IPS DF 6.9 (cell line): ENCODE results near the gene FOSL1.
A peak's percentile ranks its signal among the peaks of the same experiment; 100 is the strongest.
"Not testable (repeated sequence)": the region's sequence is repeated elsewhere in the genome, so short reads cannot be mapped to it uniquely, and the experiment has no call there.

Experiments
- DNase-seq: peaks from one replicate; pipeline ENCODE4 v3.0.0-alpha.2; 2013; ENCODE audit warnings: low read depth, low spot score
- H3K27ac ChIP-seq: one replicate; pipeline ENCODE4 v1.5.1; 2013; ENCODE audit warnings: low read length, control low read depth
- H3K27me3 ChIP-seq: 2 replicates; pipeline ENCODE4 v1.6.1; 2013; ENCODE audit warnings: mild to moderate bottlenecking, low read length; ENCODE audit not compliant: control insufficient read depth, insufficient read depth
- H3K36me3 ChIP-seq: 2 replicates; pipeline ENCODE4 v1.6.1; 2013; ENCODE audit warnings: low read length; ENCODE audit not compliant: control insufficient read depth, insufficient read depth
- H3K4me1 ChIP-seq: 2 replicates; pipeline ENCODE4 v1.6.1; 2013; ENCODE audit warnings: low read length; ENCODE audit not compliant: control insufficient read depth, insufficient read depth
- H3K4me3 ChIP-seq: 2 replicates; pipeline ENCODE4 v1.5.1; 2013; ENCODE audit warnings: mild to moderate bottlenecking, low read length
- H3K9me3 ChIP-seq: 2 replicates; pipeline ENCODE4 v1.6.1; 2013; ENCODE audit warnings: low read length, inconsistent platforms; ENCODE audit not compliant: control insufficient read depth, insufficient read depth
- WGBS: extraction: QIAGEN DNeasy Blood & Tissue Kit; methylation state at CpG from one replicate; pipeline ENCODE4 v1.1.7; 2013; ENCODE audit warnings: mixed read lengths, missing lambda C conversion rate; ENCODE audit not compliant: insufficient read length, insufficient coverage; 5-methylcytosine and 5-hydroxymethylcytosine counted together

The FOSL1 gene

GRCh38 chr11:65896034-65896999 is 3.9 kb downstream of the FOSL1 start:
- H3K27me3 ChIP-seq: peaks cover 7% of the 10 kb centered on the region; the same call in 1 of the 2 replicates
- H3K27ac ChIP-seq: no peak overlapping the region
- DNase-seq: no peak
- H3K4me1 ChIP-seq: peaks cover 5% of the 10 kb centered on the region; the same call in 1 of the 2 replicates
- no peaks in the 10 kb centered on the region for H3K36me3 ChIP-seq
- H3K4me3 ChIP-seq: no peak overlapping the region
- H3K9me3 ChIP-seq: no peaks in the 10 kb centered on the region
- no CpG with 5 or more reads among the region's 14 CpGs for WGBS

- WGBS: no CpG with 5 or more reads among the region's 5 CpGs
- no peak overlapping the region for H3K27ac ChIP-seq
- H3K9me3 ChIP-seq: no peaks in the 10 kb centered on the region
- peaks cover 5% of the 10 kb centered on the region; the same call in 1 of the 2 replicates for H3K4me1 ChIP-seq
- H3K27me3 ChIP-seq: peaks cover 5% of the 10 kb centered on the region; the same call in 1 of the 2 replicates
- H3K36me3 ChIP-seq: no peaks in the 10 kb centered on the region
- H3K4me3 ChIP-seq: no peak overlapping the region
- DNase-seq: no peak
Measured at GRCh38 chr11:65895482-65895981, 4.7 kb downstream of the FOSL1 start.

- no peaks in the 10 kb centered on the region for H3K36me3 ChIP-seq
- DNase-seq: no peak
- H3K4me3 ChIP-seq: no peak overlapping the region
- H3K4me1 ChIP-seq: peaks cover 8% of the 10 kb centered on the region
- WGBS: no CpG with 5 or more reads among the region's 16 CpGs
- no peaks in the 10 kb centered on the region for H3K9me3 ChIP-seq
- no peak overlapping the region for H3K27ac ChIP-seq
- H3K27me3 ChIP-seq: peaks cover 7% of the 10 kb centered on the region; the same call in 1 of the 2 replicates
Measured at GRCh38 chr11:65894034-65894591, 6.1 kb downstream of the FOSL1 start.

- Histone ChIP-seq H3K27ac (no peak overlapping the region), H3K4me3 (no peak overlapping the region), H3K4me1 (peaks cover 8% of the 10 kb centered on the region), H3K36me3 (no peaks in the 10 kb centered on the region), H3K9me3 (no peaks in the 10 kb centered on the region), H3K27me3 (peaks cover 5% of the 10 kb centered on the region; the same call in 1 of the 2 replicates)
- no CpG with 5 or more reads among the region's 10 CpGs for WGBS
- DNase-seq: no peak
Measured at GRCh38 chr11:65892661-65893317, 7.4 kb downstream of the FOSL1 start.

GRCh38 chr11:65892137-65892540 is 8.0 kb downstream of the FOSL1 start:
- not testable (repeated sequence) for H3K27ac ChIP-seq, H3K4me3 ChIP-seq, DNase-seq, H3K27me3 ChIP-seq, H3K9me3 ChIP-seq, H3K36me3 ChIP-seq
- no CpG with 5 or more reads among the region's 5 CpGs for WGBS
- peaks cover 11% of the 10 kb centered on the region for H3K4me1 ChIP-seq

- DNase-seq: no peak
- Histone ChIP-seq H3K4me3 (peak overlapping the region; percentile 46), H3K4me1 (peaks cover 11% of the 10 kb centered on the region), H3K36me3 (no peaks in the 10 kb centered on the region), H3K27ac (no peak overlapping the region), H3K27me3 (peaks cover 5% of the 10 kb centered on the region; the same call in 1 of the 2 replicates), H3K9me3 (no peaks in the 10 kb centered on the region)
- WGBS: no CpG with 5 or more reads among the region's 57 CpGs
Measured at GRCh38 chr11:65891219-65892136, 8.7 kb downstream of the FOSL1 start.

GRCh38 chr11:65890324-65891218 is 9.6 kb downstream of the FOSL1 start, which contains the start of gene CCDC85B:
CCDC85B (plus strand) TSS chr11:65890673; CDS start chr11:65890784, 111 bp downstream.
- Histone ChIP-seq H3K27ac (no peak within 1 kb of the TSS), H3K4me1 (peaks cover 11% of the 10 kb centered on the region), H3K4me3 (peak within 1 kb of the TSS; percentile 46), H3K9me3 (no peaks in the 10 kb centered on the region), H3K27me3 (peaks cover 5% of the 10 kb centered on the region; the same call in 1 of the 2 replicates), H3K36me3 (peaks cover 2% of the 10 kb centered on the region; the same call in 1 of the 2 replicates)
- no peak for DNase-seq
- WGBS: no CpG with 5 or more reads among the region's 94 CpGs

GRCh38 chr11:65888163-65888814 is 11.9 kb downstream of the FOSL1 start, which contains the start of gene FIBP:
FIBP (minus strand) TSS chr11:65888471; CDS start chr11:65888418, 53 bp downstream.
- Histone ChIP-seq H3K36me3 (peaks cover 17% of the 10 kb centered on the region), H3K4me1 (peaks cover 14% of the 10 kb centered on the region), H3K27me3 (peaks cover 5% of the 10 kb centered on the region; the same call in 1 of the 2 replicates), H3K27ac (no peak within 1 kb of the TSS), H3K9me3 (no peaks in the 10 kb centered on the region), H3K4me3 (peak within 1 kb of the TSS; percentile 77)
- no CpG with 5 or more reads among the region's 57 CpGs for WGBS
- DNase-seq: no peak
